ENCODE measurements around the gene ARPC1B.
"Not testable (repeated sequence)": the region's sequence is repeated elsewhere in the genome, so short reads cannot be mapped to it uniquely, and the experiment has no call there.

Gene ARPC1B

GRCh38 chr7:99368750-99369389 lies 5.7 kb upstream of the ARPC1B start:
- DNase-seq (ENCODE audit: low spot score): no peak

GRCh38 chr7:99369767-99370391 lies 4.7 kb upstream of the ARPC1B start:
- DNase-seq (ENCODE audit: low spot score): no peak

- no peak for DNase-seq (ENCODE audit: low spot score)
Measured at GRCh38 chr7:99371376-99371920, 3.1 kb upstream of the ARPC1B start.

GRCh38 chr7:99372275-99373090 lies 2.0 kb upstream of the ARPC1B start:
- DNase-seq (ENCODE audit: low spot score): no peak

- no peak for DNase-seq (ENCODE audit: low spot score)
Measured at GRCh38 chr7:99373091-99374066, 1.2 kb upstream of the ARPC1B start.

GRCh38 chr7:99375070-99375807 lies 709 bp downstream of the ARPC1B start:
- peak; percentile 73 for DNase-seq (ENCODE audit: low spot score)

- DNase-seq (ENCODE audit: low spot score): no peak
Measured at GRCh38 chr7:99379043-99379577, 4.6 kb downstream of the ARPC1B start.

GRCh38 chr7:99379693-99380031 lies 5.1 kb downstream of the ARPC1B start:
- DNase-seq (ENCODE audit: low spot score): not testable (repeated sequence)

GRCh38 chr7:99380032-99380822 lies 5.7 kb downstream of the ARPC1B start:
- no peak for DNase-seq (ENCODE audit: low spot score)

GRCh38 chr7:99380823-99381663 lies 6.5 kb downstream of the ARPC1B start:
- DNase-seq (ENCODE audit: low spot score): no peak

GRCh38 chr7:99381664-99382075 lies 7.1 kb downstream of the ARPC1B start:
- DNase-seq (ENCODE audit: low spot score): no peak

GRCh38 chr7:99383203-99383602 lies 8.7 kb downstream of the ARPC1B start:
- no peak for DNase-seq (ENCODE audit: low spot score)

GRCh38 chr7:99383791-99384370 lies 9.4 kb downstream of the ARPC1B start:
- DNase-seq (ENCODE audit: low spot score): no peak

GRCh38 chr7:99384523-99384922 lies 10.0 kb downstream of the ARPC1B start:
- no peak for DNase-seq (ENCODE audit: low spot score)

- DNase-seq (ENCODE audit: low spot score): no peak
Measured at GRCh38 chr7:99385564-99385963, 11.0 kb downstream of the ARPC1B start.

- no peak for DNase-seq (ENCODE audit: low spot score)
Measured at GRCh38 chr7:99386584-99387238, 12.2 kb downstream of the ARPC1B start.

GRCh38 chr7:99387239-99387635 lies 12.7 kb downstream of the ARPC1B start:
- not testable (repeated sequence) for DNase-seq (ENCODE audit: low spot score)

- DNase-seq (ENCODE audit: low spot score): no peak
Measured at GRCh38 chr7:99387912-99388311, 13.4 kb downstream of the ARPC1B start.

Data from ecto neural progenitor cell (in vitro differentiated cells).